ENCODE results near the gene LARP4.
"Not testable (repeated sequence)": the region's sequence is repeated elsewhere in the genome, so short reads cannot be mapped to it uniquely, and the experiment has no call there.

Gene LARP4

GRCh38 chr12:50400638-50401499 is at the start of gene LARP4:
Gene LARP4 (plus strand): TSS chr12:50400885. CDS start chr12:50401011, 126 bp downstream.
- peak; percentile 97 for FAIRE-seq

- FAIRE-seq = no peak
These were observed 49.3 kb upstream of the LARP4 start for GRCh38 chr12:50351120-50352043.

GRCh38 chr12:50353404-50353803 is 47.3 kb upstream of the LARP4 start:
- FAIRE-seq = no peak

DNA sequence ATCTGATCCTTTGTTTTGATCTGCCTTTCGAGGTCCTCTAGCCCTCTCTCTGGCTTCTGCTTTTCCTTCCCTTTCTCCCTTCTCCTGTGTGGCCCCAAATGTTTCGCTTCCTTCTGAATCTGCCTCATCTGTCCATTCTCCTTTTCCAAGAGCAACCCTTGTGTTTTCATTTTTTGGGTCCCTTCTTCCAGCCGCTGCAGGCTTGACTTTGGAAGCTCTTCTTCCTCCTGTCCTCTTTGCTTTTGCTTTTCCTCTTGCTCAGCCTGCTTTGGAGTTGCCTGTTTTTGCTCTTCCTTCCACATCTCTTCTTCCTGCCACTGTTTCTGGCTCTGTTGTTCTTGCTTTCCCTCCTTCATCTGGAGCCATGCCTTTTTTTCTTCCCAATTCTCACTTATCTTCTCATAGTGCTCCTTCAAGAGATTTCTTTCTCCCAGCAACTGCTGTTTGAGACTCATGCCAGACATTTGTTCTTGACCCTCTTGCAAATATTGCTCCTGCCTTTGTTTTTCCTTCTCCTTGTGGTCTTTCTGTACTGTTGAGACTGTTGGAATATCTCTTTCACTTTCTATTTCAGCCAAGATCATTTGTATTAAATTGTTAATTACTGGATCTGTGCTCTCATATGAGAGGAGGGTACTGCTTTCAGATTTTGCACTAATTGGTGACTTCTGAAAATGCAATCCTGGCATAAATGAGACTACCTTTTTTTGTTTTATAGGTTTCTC is 46.7 kb upstream of the LARP4 start:
- FAIRE-seq = no peak

- no peak for FAIRE-seq
These were observed 45.8 kb upstream of the LARP4 start for GRCh38 chr12:50354908-50355307.

GRCh38 chr12:50355365-50355764 is 45.3 kb upstream of the LARP4 start:
- FAIRE-seq = no peak

GRCh38 chr12:50362671-50363070 is 38.0 kb upstream of the LARP4 start:
- no peak for FAIRE-seq

- FAIRE-seq = no peak
These were observed 37.5 kb upstream of the LARP4 start for GRCh38 chr12:50363141-50363540.

DNA sequence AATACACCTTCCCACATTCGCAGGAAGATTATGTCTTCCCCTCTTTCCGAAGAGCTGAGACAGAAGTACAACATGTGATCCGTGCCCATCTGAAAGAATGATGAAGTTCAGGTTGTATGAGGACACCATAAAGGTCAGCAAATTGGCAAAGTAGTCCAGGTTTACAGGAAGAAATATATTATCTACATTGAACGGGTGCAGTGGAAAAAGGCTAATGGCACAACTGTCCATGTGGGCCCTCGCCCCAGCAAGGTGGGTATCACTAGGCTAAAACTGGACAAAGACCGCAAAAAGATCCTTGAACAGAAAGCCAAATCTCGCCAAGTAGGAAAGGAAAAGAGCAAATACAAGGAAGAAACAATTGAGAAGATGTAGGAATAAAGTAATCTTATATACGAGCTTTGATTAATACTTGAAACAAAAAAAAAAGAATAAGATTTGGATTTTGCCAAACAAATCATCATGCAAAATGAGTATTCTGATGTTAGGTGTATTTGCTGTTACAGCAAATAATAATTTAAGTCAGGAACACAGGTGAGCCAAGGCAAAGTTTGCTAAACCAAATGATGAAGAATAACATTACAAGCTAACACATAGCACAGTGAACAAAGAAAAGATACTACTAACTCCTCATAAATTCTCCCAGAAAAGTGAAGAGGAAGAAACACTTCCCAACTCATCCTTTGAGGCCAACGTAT is 34.8 kb upstream of the LARP4 start:
- no peak for FAIRE-seq

DNA sequence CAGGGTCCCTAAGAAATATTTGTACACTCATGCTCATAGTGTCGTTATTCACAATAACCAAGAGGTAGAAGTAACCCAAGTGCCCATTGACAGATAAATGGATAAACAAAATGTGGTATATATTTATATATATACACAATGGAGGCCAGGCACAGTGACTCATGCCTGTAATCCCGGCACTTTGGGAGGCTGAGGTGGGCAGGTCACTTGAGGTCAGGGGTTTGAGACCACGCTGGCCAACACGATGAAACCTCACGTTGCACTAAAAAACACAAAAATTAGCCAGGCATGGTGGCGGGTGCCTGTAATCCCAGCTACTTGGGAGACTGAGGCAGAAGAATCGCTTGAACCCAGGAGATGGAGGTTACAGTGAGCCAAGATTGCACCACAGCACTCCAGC is 30.0 kb upstream of the LARP4 start:
- FAIRE-seq = not testable (repeated sequence)

DNA sequence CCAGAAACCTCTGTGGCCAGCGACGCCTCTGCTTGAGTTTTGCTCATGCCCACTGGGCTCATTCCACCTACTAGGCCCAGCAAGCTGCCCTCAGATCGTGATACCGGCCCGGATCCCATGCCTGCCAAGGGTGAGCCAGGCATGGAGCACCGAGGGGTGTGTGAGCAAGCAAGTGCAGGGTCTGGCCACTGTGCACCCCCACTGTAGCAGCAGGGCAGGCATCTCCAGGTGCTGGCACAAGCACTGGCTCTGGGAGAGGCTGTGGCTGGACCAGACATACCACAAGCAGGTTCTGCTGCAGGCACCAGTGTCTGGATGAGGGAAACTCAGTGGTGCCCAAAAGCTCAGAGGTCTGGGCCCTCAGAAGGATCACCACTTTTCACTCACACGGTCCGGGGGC is 24.9 kb upstream of the LARP4 start:
- FAIRE-seq = no peak

DNA sequence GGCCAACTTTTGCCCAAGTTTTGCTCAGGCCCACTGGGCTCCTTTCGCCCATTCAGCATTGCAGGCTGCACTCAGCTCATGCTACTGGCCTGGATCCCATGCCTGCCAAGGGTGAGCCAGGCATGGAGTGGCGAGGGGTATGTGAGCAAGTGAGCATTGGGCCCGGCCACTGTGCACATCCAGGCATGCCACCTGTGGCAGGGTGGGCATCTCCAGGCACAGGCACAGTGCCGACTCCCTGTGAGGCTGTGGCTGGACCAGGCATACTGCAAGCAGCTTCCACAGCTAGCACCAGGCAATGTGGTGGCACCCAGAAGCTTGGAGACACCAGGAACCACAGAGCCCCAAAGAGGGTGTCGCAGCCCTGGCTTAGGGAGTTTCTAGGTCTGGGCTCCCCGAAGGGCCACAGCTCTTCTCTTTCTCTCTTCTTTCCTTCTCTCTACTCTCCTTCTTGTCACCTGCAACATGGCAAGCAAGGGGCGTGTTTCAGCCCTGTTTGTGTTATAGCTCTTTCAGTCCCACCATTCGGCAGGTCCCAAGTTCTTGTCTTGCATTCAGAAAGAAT is 19.8 kb upstream of the LARP4 start:
- FAIRE-seq = no peak

- no peak for FAIRE-seq
These were observed 13.2 kb upstream of the LARP4 start for GRCh38 chr12:50387487-50387886.

GRCh38 chr12:50387972-50388478 is 12.7 kb upstream of the LARP4 start:
- no peak for FAIRE-seq

GRCh38 chr12:50388793-50389192 is 11.9 kb upstream of the LARP4 start:
- not testable (repeated sequence) for FAIRE-seq

DNA sequence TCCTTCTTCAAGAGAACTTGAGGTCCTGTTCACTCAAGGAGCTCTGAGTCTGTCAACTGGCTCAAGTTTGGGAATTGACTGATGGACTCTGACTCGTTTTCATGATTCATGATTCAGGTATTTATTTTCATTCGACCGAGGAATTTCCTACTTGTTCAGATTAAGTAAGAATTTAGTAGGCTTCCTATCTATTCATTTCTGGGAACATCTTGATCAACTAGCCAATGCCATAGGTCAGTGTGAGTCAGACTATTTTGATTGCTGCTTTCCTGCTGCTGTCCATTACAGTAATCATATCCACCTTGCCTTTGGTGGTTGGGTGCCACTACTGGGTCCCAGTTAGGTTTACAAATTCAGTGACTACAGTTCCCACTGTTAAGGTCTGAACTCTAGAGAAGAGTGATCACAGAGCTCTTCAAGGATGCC is 10.4 kb upstream of the LARP4 start:
- no peak for FAIRE-seq

DNA sequence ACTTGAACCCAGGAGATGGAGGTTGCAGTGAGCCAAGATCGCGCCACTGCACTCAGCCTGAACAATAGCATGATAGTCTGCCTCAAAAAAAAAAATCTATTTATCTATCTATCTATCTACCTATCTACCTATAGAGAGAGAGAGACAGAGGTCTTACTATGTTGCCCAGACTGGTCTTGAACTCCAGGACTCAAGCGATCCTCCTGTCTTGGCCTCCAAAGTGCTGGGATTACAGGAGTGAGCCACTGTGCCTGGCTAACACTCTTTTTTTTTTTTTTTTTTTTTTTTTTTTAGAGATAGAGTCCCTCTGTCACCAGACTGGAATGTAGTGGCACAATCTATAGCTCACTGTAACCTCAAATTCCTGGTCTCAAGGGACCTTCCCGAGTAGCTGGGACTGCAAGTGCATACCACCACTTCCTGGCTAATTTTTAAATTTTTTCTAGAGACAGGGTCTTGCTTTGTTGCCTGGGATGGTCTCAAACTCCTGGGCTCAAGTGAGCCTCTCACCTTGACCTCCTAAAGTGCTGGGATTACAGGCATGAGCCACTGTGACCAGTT is 6.1 kb upstream of the LARP4 start:
- FAIRE-seq = no peak

- no peak for FAIRE-seq
These were observed 3.5 kb upstream of the LARP4 start for GRCh38 chr12:50397117-50397650.

DNA sequence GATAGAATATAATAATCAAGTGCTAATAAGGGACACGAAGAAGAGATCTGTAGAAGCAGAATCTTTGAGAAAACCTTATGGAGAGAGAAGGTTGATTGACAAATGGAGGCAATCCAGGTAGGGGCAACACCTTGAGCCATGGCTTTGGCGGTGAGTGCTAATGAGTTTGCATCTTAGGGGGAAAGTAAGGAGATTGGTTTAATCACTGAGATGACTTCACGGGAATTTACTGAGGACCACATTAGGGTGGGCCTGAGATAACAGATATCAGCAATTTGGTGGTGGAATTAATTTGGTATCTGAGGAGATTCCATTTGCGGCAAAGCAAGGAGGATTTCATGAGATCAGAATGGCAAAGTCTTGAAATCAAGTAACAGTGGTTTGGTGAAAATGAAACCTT is 1.8 kb upstream of the LARP4 start:
- FAIRE-seq = no peak

GRCh38 chr12:50400104-50400637 is 514 bp upstream of the LARP4 start:
- FAIRE-seq = no peak

Data from G401.6 (cell line).